LNCAP (cell line): ENCODE data around the gene ANKRD44.

Experiments used
- TF ChIP-seq, protein P1 (sequence below): fragments of 450-650 bp; IDR thresholded peaks from 2 replicates; pipeline ENCODE4 v1.5.1; 2017; ENCODE audit warnings: mild to moderate bottlenecking

ANKRD44 gene

DNA sequence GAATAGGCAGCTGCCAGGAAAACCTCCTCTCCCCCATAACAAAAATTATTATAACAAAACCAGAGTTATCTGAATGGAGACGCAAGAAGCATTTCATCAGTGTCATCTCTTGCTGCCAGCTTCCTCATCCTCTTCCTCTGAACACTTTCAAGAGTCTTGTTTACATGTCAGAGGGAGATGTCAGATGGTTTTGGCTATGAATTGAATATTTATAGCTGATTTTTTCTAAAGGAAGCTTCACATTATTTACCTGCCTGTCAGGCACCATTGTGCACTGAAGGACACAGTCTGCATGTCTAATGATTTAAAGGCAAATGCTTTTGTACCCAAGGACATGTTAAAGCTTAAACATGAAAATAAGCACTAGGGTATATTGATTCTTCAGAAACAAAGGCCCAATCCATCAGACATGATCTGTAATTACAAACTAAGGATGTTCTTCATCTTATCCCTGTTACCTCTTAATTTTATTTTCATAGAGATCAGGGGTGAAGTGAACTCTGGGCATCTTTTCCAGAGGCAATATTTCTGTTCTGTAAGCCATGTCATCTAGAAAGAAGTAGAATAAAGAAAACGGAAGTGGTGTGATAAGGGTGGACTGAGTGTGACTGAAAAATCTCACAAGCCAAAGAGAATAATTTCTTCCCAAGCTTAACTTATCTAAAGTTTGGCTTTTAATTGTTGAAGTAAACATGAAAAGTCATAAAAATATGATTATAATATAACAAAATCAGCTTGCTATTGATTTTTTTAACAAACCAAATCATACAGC is 168.7 kb downstream of the ANKRD44 start:
- TF ChIP-seq, protein P1, sequence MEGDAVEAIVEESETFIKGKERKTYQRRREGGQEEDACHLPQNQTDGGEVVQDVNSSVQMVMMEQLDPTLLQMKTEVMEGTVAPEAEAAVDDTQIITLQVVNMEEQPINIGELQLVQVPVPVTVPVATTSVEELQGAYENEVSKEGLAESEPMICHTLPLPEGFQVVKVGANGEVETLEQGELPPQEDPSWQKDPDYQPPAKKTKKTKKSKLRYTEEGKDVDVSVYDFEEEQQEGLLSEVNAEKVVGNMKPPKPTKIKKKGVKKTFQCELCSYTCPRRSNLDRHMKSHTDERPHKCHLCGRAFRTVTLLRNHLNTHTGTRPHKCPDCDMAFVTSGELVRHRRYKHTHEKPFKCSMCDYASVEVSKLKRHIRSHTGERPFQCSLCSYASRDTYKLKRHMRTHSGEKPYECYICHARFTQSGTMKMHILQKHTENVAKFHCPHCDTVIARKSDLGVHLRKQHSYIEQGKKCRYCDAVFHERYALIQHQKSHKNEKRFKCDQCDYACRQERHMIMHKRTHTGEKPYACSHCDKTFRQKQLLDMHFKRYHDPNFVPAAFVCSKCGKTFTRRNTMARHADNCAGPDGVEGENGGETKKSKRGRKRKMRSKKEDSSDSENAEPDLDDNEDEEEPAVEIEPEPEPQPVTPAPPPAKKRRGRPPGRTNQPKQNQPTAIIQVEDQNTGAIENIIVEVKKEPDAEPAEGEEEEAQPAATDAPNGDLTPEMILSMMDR: no peak

DNA sequence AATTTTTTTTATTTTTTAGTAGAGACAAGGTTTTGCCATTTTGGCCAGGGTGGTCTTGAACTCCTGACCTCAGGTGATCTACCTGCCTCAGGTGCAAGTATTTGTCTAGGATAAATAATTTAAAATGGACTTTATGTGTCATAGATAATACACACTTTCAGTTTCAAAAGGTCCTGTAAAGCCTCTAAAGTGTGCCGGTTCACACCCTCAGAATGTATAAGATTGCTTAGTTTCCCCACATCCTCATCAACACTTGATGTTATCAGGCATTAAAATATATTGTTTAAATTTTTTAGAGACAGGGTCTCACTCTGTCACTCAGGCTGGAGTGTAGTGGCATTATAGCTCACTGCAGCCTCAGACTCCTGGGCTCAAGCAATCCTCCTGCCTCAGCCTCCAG is 170.5 kb downstream of the ANKRD44 start:
- TF ChIP-seq, protein P1: no peak

DNA sequence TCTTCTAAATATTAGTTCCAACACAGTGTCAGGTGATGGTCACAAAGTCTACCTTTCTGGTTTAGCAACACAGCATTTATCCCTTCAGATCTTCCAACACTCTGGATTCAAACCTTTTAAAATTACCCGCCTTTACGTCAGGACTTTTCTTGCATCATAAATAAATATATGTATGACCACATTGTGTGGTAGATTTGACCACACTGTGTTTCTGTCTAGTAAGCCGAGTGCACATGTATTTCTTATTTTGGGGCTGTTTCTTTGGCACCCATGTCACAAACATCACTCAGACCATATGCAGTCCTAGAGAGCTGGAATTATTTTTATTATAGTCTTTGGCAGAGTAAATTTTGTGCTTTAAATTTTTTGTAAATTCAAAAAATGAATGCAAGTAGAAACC is 172.1 kb downstream of the ANKRD44 start:
- TF ChIP-seq, protein P1: no peak

DNA sequence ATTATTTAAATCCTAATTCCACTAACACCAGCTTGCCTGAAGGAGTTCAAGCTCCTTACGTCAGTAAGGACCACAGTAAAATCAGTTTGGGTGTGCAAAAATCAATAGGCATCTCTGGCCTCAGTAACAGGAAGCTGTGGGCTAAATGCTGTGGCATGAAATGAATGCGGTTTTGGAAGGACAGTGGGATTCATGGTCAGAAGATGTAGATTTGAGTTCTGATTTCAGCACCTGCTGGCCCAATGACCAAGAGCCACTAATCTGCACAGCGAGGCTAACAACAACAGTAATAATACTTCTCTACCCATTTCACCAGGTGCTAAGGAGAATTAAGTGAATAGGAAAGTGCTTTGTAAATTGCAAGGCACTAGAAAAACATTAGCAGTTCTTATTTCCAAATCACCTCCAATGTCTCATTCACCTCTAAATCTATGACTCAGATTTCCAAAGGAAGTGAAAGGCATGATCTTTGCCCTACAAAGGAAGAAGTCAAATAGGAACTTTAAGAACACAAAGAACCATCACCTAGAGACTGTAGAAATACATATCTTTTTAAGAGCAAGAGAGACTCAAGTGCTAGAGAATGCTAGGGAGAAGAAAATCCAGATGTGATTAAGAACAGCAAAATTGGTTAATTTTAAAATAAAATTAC is 172.6 kb downstream of the ANKRD44 start:
- TF ChIP-seq, protein P1: no peak

DNA sequence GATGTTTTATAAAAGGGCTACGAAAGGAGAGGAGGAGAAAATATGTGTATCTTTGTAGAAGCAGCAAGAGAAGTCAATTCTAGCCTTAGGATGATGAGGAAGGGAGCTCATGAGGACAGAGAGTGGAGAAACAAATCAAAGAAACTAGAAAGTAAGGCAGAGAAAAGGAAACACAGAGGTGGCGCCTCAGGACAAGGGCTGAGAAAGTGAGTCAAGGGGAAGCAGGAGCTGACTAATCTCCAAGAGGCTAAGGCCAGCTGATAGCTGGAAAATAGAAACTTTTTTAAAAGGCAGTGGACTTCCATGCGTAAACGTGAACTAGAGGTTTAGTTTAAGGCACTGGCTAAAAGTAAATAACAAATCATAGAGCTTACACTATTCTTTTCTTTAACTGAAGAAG is 173.3 kb downstream of the ANKRD44 start:
- TF ChIP-seq, protein P1: no peak

DNA sequence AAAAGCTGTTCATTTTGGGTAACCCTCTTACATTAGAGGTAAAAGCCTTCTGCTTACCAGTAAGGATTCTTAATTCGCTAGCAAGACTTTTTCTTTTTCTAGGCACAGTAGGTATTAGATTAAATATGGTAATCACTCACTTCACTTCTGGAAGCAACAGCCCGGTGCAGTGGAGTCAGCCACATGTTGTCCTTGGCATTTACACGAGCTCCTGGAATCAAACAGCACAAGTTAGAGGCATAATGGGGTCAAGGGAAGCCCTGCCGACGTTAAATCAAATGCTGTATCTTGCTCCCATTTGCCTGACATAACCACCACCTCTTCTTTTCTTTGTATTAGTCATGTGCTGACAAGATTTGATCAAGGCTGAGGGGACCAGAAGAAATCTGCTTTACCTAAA is 174.1 kb downstream of the ANKRD44 start:
- TF ChIP-seq, protein P1: no peak

DNA sequence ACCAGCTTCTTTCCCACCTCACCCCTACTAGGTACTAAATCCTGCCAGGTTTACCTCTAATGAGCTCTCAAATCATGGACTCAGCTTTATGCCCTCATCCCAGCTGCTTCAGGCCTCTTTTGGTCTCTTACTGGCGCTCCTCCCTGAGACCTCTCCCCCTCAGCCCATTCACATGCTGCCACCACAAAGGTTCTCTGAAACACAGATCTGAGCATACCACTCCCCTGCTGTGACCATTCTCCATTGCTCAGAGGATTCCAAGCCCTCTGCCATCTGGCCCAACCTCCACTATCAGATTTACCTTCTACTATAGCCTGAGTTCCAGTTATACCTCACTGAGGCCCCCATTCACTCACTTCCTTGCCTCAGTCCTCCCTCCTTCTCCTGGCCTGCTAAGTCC is 174.8 kb downstream of the ANKRD44 start:
- TF ChIP-seq, protein P1: no peak
